ENCODE results near the gene GABARAPL1. TPM values are rescaled to one million over a fixed set of nuclear protein-coding genes. Genes with fewer than 3 reads are reported as not detected.
A peak's percentile ranks its signal among the peaks of the same experiment; 100 is the strongest.

The GABARAPL1 gene
- total RNA-seq, 1 donor = 26.3 TPM

- H3K4me3 ChIP-seq (ENCODE audit: low read depth, low read length) = no peak overlapping the region
- no peak for TF ChIP-seq CTCF (IDR thresholded peaks at IDR 0.05; ENCODE audit: insufficient read depth, low read length)
- DNase-seq (ENCODE audit: low read depth) = no peak
Observed at GRCh38 chr12:10227648-10228047, 15.0 kb downstream of the GABARAPL1 start.

DNA sequence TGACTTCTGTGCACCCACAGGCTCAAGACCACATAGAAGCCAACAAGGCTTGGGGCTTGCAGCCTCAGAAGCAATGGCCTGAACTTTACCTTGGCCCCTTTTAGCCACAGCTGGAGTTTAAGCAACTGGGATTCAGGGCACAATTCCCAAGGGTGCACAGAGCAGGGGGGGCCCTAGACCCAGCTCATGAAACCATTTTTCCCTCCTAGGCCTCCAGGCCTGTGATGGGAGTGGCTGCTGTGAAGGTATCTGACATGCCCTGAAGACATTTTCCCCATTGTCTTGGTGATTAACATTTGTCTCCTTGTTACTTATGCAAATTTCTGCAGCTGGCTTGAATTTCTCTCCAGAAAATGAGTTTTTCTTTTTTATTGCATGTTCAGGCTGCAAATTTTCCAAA lies 21.9 kb downstream of the GABARAPL1 start:
- DNase-seq (ENCODE audit: low read depth) = no peak
- no peak overlapping the region for H3K4me3 ChIP-seq (ENCODE audit: low read depth, low read length)
- no peak for TF ChIP-seq CTCF (IDR thresholded peaks at IDR 0.05; ENCODE audit: insufficient read depth, low read length)

DNA sequence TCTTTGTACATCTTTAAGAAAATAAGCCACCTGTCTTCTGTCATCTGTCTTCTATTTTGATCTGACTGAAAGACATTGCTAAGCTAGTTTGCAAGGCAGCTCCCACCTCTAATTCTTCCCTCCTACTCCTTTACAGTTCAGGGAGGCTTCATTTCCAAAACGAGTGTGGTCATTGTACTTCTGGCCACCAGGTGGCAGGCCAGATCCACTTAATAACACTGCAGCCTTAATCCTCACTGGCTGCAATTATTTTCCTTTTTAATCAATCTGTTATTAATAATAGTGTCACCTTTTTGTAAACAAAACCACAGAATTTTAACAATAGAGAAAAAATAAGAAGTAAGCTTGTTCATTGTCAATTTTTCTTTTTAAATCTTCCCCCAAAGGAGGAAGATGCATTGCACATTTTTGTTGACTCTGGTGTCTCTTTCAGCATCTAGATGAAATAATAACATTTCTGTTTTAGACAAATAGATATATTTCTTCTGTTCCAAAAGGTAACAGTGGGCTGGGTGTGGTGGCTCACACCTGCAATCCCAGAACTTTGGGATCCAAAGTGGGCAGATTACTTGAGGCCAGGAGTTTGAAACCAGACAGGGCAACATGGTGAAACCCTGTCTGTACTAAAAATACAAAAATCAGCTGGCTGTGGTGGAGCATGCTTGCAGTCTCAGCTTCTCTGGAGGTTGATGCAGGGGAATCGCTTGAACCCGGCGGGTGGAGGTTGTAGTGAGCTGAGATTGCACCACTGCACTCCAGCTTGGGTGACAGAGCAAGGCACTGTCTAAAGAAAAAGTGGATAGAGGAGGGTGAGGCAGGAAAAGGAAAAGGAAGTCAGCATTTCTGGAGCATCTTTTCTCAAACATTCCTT lies 23.3 kb downstream of the GABARAPL1 start:
- no peak overlapping the region for H3K4me3 ChIP-seq (ENCODE audit: low read depth, low read length)
- peak; percentile 76 for TF ChIP-seq CTCF (IDR thresholded peaks at IDR 0.05; ENCODE audit: insufficient read depth, low read length)
- DNase-seq (ENCODE audit: low read depth) = peak; percentile 51

GRCh38 chr12:10236720-10237119 lies 24.0 kb downstream of the GABARAPL1 start:
- no peak overlapping the region for H3K4me3 ChIP-seq (ENCODE audit: low read depth, low read length)
- no peak for DNase-seq (ENCODE audit: low read depth)
- TF ChIP-seq CTCF (IDR thresholded peaks at IDR 0.05; ENCODE audit: insufficient read depth, low read length) = no peak

GRCh38 chr12:10238526-10238925 lies 25.8 kb downstream of the GABARAPL1 start:
- TF ChIP-seq CTCF (IDR thresholded peaks at IDR 0.05; ENCODE audit: insufficient read depth, low read length) = no peak
- H3K4me3 ChIP-seq (ENCODE audit: low read depth, low read length) = no peak overlapping the region
- DNase-seq (ENCODE audit: low read depth) = no peak

DNA sequence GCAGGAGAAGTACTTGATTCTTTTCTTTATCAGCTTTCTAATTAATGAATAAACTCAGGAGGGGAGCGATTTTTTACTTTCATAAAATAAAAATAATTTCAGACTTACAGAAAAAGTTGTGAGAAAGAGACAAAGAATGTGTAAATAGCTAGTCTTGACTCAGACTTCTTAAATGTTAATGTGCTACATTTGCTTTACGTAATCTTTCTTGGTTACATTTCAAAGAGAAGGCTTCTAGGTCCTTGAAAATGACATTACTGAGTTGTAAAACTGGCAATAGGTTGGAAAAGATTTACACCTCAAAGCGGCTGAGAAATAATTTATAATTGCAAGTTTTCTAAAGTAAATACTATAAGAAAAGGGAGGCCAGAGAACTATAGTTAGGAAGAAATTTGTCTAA lies 28.6 kb downstream of the GABARAPL1 start:
- TF ChIP-seq CTCF (IDR thresholded peaks at IDR 0.05; ENCODE audit: insufficient read depth, low read length) = no peak
- no peak overlapping the region for H3K4me3 ChIP-seq (ENCODE audit: low read depth, low read length)
- DNase-seq (ENCODE audit: low read depth) = no peak

Measured in fibroblast of the aortic adventitia (primary cell).